Subcutaneous abdominal adipose tissue (tissue), 5 donors: ENCODE results near the gene ERLIN1.

Experiments used
- H3K27ac ChIP-seq: one replicate; pipeline ENCODE4 v1.7.0; 2013; ENCODE audit warnings: low read depth, mild to moderate bottlenecking, inconsistent platforms, low read length, moderate library complexity
- H3K27me3 ChIP-seq, 5 donors: one replicate each; pipeline ENCODE4 v1.7.0; 2013; ENCODE audit warnings: low read length in 5 of 5, inconsistent platforms in 1 of 5; ENCODE audit not compliant: control insufficient read depth in 5 of 5, insufficient read depth in 4 of 5
- H3K36me3 ChIP-seq, 5 donors: one replicate each; pipeline ENCODE4 v1.7.0; 2013; ENCODE audit warnings: low read length in 5 of 5; ENCODE audit not compliant: control insufficient read depth in 5 of 5, insufficient read depth in 5 of 5
- H3K4me1 ChIP-seq, 5 donors: one replicate each; pipeline ENCODE4 v1.7.0; 2013; ENCODE audit warnings: low read length in 5 of 5, mild to moderate bottlenecking in 3 of 5, moderate library complexity in 1 of 5; ENCODE audit not compliant: control insufficient read depth in 5 of 5, insufficient read depth in 5 of 5
- H3K4me3 ChIP-seq, 5 donors: one replicate each; pipeline ENCODE4 v1.7.0; 2013; ENCODE audit warnings: low read length in 5 of 5, low read depth in 1 of 5
- H3K9ac ChIP-seq, 5 donors: one replicate each; pipeline ENCODE4 v1.7.0; 2013; ENCODE audit warnings: low read length in 5 of 5, mild to moderate bottlenecking in 4 of 5, moderate library complexity in 3 of 5
- H3K9me3 ChIP-seq, 5 donors: one replicate each; pipeline ENCODE4 v1.7.0; 2013; ENCODE audit warnings: low read length in 5 of 5; ENCODE audit not compliant: control insufficient read depth in 5 of 5
- donor health status: healthy.
- donor health status: healthy.
- donor health status: healthy.
- donor health status: healthy.
- donor health status: healthy.

Gene ERLIN1

DNA sequence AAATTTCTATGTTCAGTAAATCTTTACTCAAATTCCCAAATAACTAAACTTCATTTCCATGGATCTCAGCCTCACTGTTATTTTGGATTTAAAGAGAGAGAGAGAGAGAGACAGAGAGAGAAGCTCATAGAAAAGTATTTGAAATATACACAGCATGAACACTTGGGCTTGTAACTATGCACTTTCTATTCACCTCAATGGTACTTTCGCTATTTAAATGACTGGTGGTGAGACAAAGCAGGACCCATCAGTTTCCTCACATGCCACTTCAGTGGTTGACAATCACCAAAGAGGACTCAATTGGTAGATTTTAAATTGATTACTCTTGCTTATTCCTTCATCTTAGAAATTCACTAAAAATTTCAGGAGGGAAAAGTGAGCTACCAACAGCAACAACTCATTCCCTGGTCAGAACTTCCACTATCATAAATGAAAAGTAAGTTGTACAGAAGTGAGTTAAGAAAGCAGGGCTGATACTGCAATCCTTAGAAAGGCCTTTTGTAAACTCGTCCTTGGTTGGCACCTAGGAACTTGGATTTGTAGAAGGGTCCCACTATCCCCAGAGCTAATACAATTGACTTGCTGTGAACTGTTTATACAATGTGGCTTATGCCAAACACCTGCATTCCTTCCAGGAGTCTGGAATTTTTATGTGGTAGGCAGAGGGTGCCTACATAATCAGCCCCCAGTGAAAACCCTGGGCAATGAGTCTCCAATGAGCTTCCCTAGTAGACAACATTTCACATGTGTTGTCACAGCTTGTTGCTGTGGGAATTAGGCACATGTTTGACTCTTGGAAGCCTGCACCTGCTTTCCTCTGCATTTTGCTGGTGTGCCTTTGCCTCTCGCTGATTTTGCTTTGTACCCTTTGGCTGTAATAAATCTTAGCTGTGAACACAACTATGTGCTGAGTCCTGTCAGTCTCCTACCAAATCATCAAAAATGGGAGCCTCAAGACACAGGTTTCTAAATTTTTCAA lies 10.8 kb downstream of the ERLIN1 start:
- Histone ChIP-seq H3K27ac (no peak overlapping the region), H3K9ac (no peak overlapping the region), H3K36me3 (peaks cover 34 to 63% (median 56%) of the 10 kb centered on the region in 5 donors), H3K27me3 (no peaks in the 10 kb centered on the region), H3K4me1 (peaks cover 0 to 10% (median 4%) of the 10 kb centered on the region in 5 donors), H3K4me3 (no peak overlapping the region), H3K9me3 (peaks cover 0 to 8% (median 0%) of the 10 kb centered on the region in 5 donors)

- Histone ChIP-seq H3K27me3 (no peaks in the 10 kb centered on the region), H3K9me3 (peaks cover 0 to 8% (median 0%) of the 10 kb centered on the region in 5 donors), H3K9ac (no peak overlapping the region), H3K27ac (no peak overlapping the region), H3K4me3 (no peak overlapping the region), H3K36me3 (peaks cover 31 to 53% (median 47%) of the 10 kb centered on the region in 5 donors), H3K4me1 (peaks cover 0 to 2% (median 0%) of the 10 kb centered on the region in 5 donors)
Observed at GRCh38 chr10:100173035-100173434, 12.8 kb downstream of the ERLIN1 start.

GRCh38 chr10:100172349-100172748 lies 13.5 kb downstream of the ERLIN1 start:
- Histone ChIP-seq H3K27ac (no peak overlapping the region), H3K4me1 (peaks cover 0 to 7% (median 0%) of the 10 kb centered on the region in 5 donors), H3K9me3 (peaks cover 0 to 8% (median 0%) of the 10 kb centered on the region in 5 donors), H3K27me3 (no peaks in the 10 kb centered on the region), H3K4me3 (no peak overlapping the region), H3K9ac (no peak overlapping the region), H3K36me3 (peaks cover 31 to 53% (median 42%) of the 10 kb centered on the region in 5 donors)

- Histone ChIP-seq H3K27ac (peak overlapping the region; percentile 73), H3K9ac (peak overlapping the region in 1 of 5 donors; percentile 35), H3K4me3 (no peak overlapping the region), H3K27me3 (no peaks in the 10 kb centered on the region), H3K36me3 (peaks cover 14 to 29% (median 28%) of the 10 kb centered on the region in 5 donors), H3K9me3 (peaks cover 0 to 8% (median 0%) of the 10 kb centered on the region in 5 donors), H3K4me1 (peaks cover 0 to 20% (median 0%) of the 10 kb centered on the region in 5 donors)
Observed at GRCh38 chr10:100168313-100168643, 17.6 kb downstream of the ERLIN1 start.

DNA sequence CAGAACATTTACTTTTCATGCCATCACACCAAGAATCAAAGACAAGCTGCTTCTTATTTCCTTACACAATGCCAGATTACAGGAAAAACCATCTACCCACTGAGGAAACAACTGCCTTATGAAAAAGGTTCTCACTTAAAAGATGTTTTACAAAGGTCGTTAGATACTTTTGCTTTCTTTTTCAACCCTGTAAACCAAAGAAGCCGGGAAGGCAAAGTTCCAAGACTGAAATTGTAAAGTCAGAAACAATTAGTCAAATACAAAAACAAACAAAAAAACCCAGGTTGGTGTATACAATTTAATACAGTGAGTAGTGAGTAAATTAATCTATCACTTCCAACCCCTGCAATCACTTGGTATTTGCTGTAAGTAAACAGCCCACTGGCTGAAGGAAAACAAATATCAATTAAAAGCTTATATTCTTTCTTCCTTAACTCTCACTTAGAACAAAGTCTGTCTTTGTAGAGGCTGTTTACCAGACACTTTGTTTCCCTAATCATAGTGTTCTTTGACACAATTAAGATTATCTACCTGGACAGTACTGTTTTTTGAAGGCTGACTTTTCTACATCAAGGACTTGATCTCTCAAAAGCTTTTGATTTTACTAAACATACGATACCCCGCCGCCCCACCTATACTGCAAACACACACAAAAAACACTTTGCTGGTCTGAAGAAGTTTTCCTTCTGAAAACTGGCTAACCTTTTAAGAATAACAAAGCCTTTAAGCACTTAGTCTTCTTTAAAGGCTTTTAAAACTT lies 18.1 kb downstream of the ERLIN1 start:
- peak overlapping the region in 3 of 5 donors; percentile 35 to 57 (median 45) for H3K9ac ChIP-seq
- H3K4me1 ChIP-seq, result peaks cover 0 to 20% (median 0%) of the 10 kb centered on the region in 5 donors
- H3K9me3 ChIP-seq, result peaks cover 0 to 4% (median 0%) of the 10 kb centered on the region in 5 donors
- H3K27ac ChIP-seq, result peak overlapping the region; percentile 73
- peaks cover 11 to 28% (median 24%) of the 10 kb centered on the region in 5 donors for H3K36me3 ChIP-seq
- no peak overlapping the region for H3K4me3 ChIP-seq
- no peaks in the 10 kb centered on the region for H3K27me3 ChIP-seq

GRCh38 chr10:100163704-100164621 lies 21.9 kb downstream of the ERLIN1 start:
- H3K4me1 ChIP-seq, result peaks cover 0 to 20% (median 0%) of the 10 kb centered on the region in 5 donors
- H3K36me3 ChIP-seq, result peaks cover 5 to 35% (median 20%) of the 10 kb centered on the region in 5 donors
- no peaks in the 10 kb centered on the region for H3K27me3 ChIP-seq
- H3K9ac ChIP-seq, result no peak overlapping the region
- H3K9me3 ChIP-seq, result no peaks in the 10 kb centered on the region
- H3K4me3 ChIP-seq, result no peak overlapping the region
- no peak overlapping the region for H3K27ac ChIP-seq

DNA sequence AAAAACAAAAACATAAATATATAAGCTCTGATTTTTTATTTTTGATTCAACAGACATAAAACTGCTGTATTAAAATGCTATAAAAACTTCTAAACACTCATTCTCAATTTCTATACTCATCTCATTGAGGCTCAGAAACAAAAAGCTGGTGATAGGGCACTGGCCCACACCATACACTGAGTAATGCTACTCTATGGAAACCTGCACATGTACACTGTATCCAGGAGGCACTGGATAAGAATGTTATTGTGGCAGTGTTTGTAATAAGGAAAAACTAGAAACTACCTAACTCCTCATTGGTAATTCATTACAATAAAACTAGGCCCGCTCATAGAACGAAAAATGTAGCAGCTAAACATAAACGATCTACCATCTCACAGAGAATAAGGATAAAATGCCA lies 23.1 kb downstream of the ERLIN1 start:
- Histone ChIP-seq H3K27ac (no peak overlapping the region), H3K27me3 (no peaks in the 10 kb centered on the region), H3K9ac (no peak overlapping the region), H3K9me3 (no peaks in the 10 kb centered on the region), H3K36me3 (peaks cover 5 to 39% (median 21%) of the 10 kb centered on the region in 5 donors), H3K4me1 (peaks cover 0 to 14% (median 0%) of the 10 kb centered on the region in 5 donors), H3K4me3 (no peak overlapping the region)

- peaks cover 31 to 51% (median 41%) of the 10 kb centered on the region in 5 donors for H3K36me3 ChIP-seq
- H3K27me3 ChIP-seq, result no peaks in the 10 kb centered on the region
- H3K4me1 ChIP-seq, result no peaks in the 10 kb centered on the region
- H3K27ac ChIP-seq, result no peak overlapping the region
- H3K9me3 ChIP-seq, result no peaks in the 10 kb centered on the region
- H3K4me3 ChIP-seq, result no peak overlapping the region
- H3K9ac ChIP-seq, result no peak overlapping the region
Observed at GRCh38 chr10:100158044-100158805, 27.6 kb downstream of the ERLIN1 start.

GRCh38 chr10:100157156-100157555 lies 28.7 kb downstream of the ERLIN1 start:
- Histone ChIP-seq H3K9me3 (no peaks in the 10 kb centered on the region), H3K27me3 (no peaks in the 10 kb centered on the region), H3K36me3 (peaks cover 38 to 53% (median 45%) of the 10 kb centered on the region in 5 donors), H3K9ac (no peak overlapping the region), H3K27ac (no peak overlapping the region), H3K4me3 (no peak overlapping the region), H3K4me1 (no peaks in the 10 kb centered on the region)
